AG08395 (cell line): ENCODE data around the gene C18orf63.
A peak's percentile ranks its signal among the peaks of the same experiment; 100 is the strongest.
"Not testable (repeated sequence)": the region's sequence is repeated elsewhere in the genome, so short reads cannot be mapped to it uniquely, and the experiment has no call there.

Experiments
- DNase-seq: peaks from one replicate; pipeline ENCODE4 v3.0.0; 2012; ENCODE audit warnings: mixed read lengths, low spot score

The C18orf63 gene

GRCh38 chr18:74286106-74286855, 29.4 kb upstream of the C18orf63 start:
- peak; percentile 35 for DNase-seq

GRCh38 chr18:74286856-74287255, 28.8 kb upstream of the C18orf63 start:
- DNase-seq: no peak

GRCh38 chr18:74288041-74288440, 27.6 kb upstream of the C18orf63 start:
- DNase-seq: no peak

GRCh38 chr18:74288730-74289129, 26.9 kb upstream of the C18orf63 start:
- DNase-seq: no peak

GRCh38 chr18:74289137-74289536, 26.5 kb upstream of the C18orf63 start:
- peak; percentile 38 for DNase-seq

- DNase-seq: no peak
Observed at GRCh38 chr18:74290021-74290420, 25.6 kb upstream of the C18orf63 start.

GRCh38 chr18:74290794-74291471, 24.7 kb upstream of the C18orf63 start:
- no peak for DNase-seq

GRCh38 chr18:74291472-74291770, 24.2 kb upstream of the C18orf63 start:
- no peak for DNase-seq

- peak; percentile 100 for DNase-seq
Observed at GRCh38 chr18:74291771-74292540, 23.7 kb upstream of the C18orf63 start, which contains the start of gene CYB5A. TSS of gene CYB5A (minus strand) at chr18:74291963. CDS start at chr18:74291875, 88 bp downstream.

- DNase-seq: no peak
Observed at GRCh38 chr18:74292541-74292858, 23.1 kb upstream of the C18orf63 start.

GRCh38 chr18:74292982-74293381, 22.7 kb upstream of the C18orf63 start:
- not testable (repeated sequence) for DNase-seq

- DNase-seq: no peak
Observed at GRCh38 chr18:74294526-74294925, 21.1 kb upstream of the C18orf63 start.

- DNase-seq: no peak
Observed at GRCh38 chr18:74299162-74299561, 16.5 kb upstream of the C18orf63 start.

GRCh38 chr18:74299746-74300145, 15.9 kb upstream of the C18orf63 start:
- peak; percentile 29 for DNase-seq

GRCh38 chr18:74303306-74303705, 12.3 kb upstream of the C18orf63 start:
- no peak for DNase-seq

- peak; percentile 56 for DNase-seq
Observed at GRCh38 chr18:74303936-74304335, 11.7 kb upstream of the C18orf63 start.

GRCh38 chr18:74310411-74310810, 5.2 kb upstream of the C18orf63 start:
- peak; percentile 53 for DNase-seq

- DNase-seq: no peak
Observed at GRCh38 chr18:74311000-74311399, 4.6 kb upstream of the C18orf63 start.

- DNase-seq: no peak
Observed at GRCh38 chr18:74314759-74315463, 728 bp upstream of the C18orf63 start.

GRCh38 chr18:74316257-74317170, 875 bp downstream of the C18orf63 start:
- peak; percentile 83 for DNase-seq

GRCh38 chr18:74326231-74326630, 10.6 kb downstream of the C18orf63 start:
- no peak for DNase-seq
